Spleen (tissue), 7 donors: Measurements from ENCODE around the gene CLDN6.

Source experiments
- CTCF ChIP-seq, 11 experiments: fragments of 200-600 bp in 7 of 11; fragments of 450-650 bp in 4 of 11; sonication (generic) in 4 of 11; IDR thresholded peaks in 8 of 11; conservative IDR thresholded peaks in 3 of 11; 1 replicate in 7 of 11; 2 replicates in 4 of 11; pipeline versions ENCODE4 v1.4.0 to v1.8.0; 2016 to 2021; ENCODE audit warnings: antibody characterized with exemption in 11 of 11, inconsistent platforms in 4 of 11, mild to moderate bottlenecking in 1 of 11
- POLR2A ChIP-seq, 3 donors: fragments of 450-650 bp; IDR thresholded peaks; one replicate each; pipeline ENCODE4 v1.5.1; 2017; ENCODE audit warnings: antibody characterized with exemption in 3 of 3, mild to moderate bottlenecking in 1 of 3
- POLR2AphosphoS5 ChIP-seq, 3 donors: sonication (generic); formaldehyde crosslinking; IDR thresholded peaks; one replicate each; pipeline ENCODE4 v1.5.1; 2017; ENCODE audit warnings: antibody characterized with exemption in 3 of 3
- donor health status: DM: no; HTN: no; CAD: no; lungs with moderate emphysema.
- donor health status: DM: no; HTN: no; CAD: no.
- donor health status: DM: no; HTN: no; CAD: no.

GRCh38 chr16:3010510-3010909 lies 7.5 kb downstream of the CLDN6 start:
- no peak for TF ChIP-seq CTCF (IDR thresholded peaks at IDR 0.05 in 8 of 11, conservative IDR thresholded peaks at IDR 0.05 in 3 of 11)
- TF ChIP-seq POLR2A (IDR thresholded peaks at IDR 0.05): no peak
- TF ChIP-seq POLR2AphosphoS5 (IDR thresholded peaks at IDR 0.05): no peak
